HepG2 (cell line): ENCODE measurements around the gene TPO. TPM values are rescaled to one million over a fixed set of nuclear protein-coding genes. Genes with fewer than 3 reads are reported as not detected.

Source experiments
- ATAC-seq: fragments of 200-7000 bp; cut with Tn5 transposase; 3 replicates; pipeline ENCODE4 v1.9.1; 2020; ENCODE audit warnings: mild to moderate bottlenecking, moderate library complexity
- BruUV-seq: library from RNA; stranded (reverse); fragments of 400-500 nt; replicated peaks from 2 replicates; lab custom pipeline; 2021; lab: Mats Ljungman, UMichigan
- CTCF ChIA-PET: fragments of 300-600 bp; formaldehyde crosslinking; extraction: SDS; loops from one replicate; lab custom pipeline; 2021; ENCODE audit warnings: low total read pairs, inconsistent platforms, low intra/inter-chr PET ratio; lab: Yijun Ruan, JAX
- POLR2A ChIA-PET: fragments of 350-600 bp; sonication (Branson Sonifier 250); formaldehyde crosslinking; loops from one replicate; lab custom pipeline; 2020; ENCODE audit warnings: antibody characterized with exemption, inconsistent platforms; lab: Yijun Ruan, JAX
- DNase-seq: peaks from one replicate; pipeline ENCODE4 v3.0.0-alpha.2; 2015; ENCODE audit warnings: low spot score
- FAIRE-seq: peaks from 3 replicates; lab custom pipeline; 2011; peaks lifted over from hg19 to GRCh38; lab: Jason Lieb, UNC
- H2AFZ ChIP-seq: one replicate; pipeline ENCODE4 v1.6.1; 2011; ENCODE audit warnings: low read length, inconsistent platforms
- H3K27ac ChIP-seq: fragments of 300-600 bp; 3 replicates; pipeline ENCODE4 v1.8.0; 2011; ENCODE audit warnings: mixed run types, mild to moderate bottlenecking, mixed read lengths, low read length, inconsistent platforms; ENCODE audit not compliant: insufficient read depth; ENCODE audit errors: extremely low read length
- H3K27me3 ChIP-seq, 2 experiments: fragments of 200-600 bp in 1 of 2; 2 replicates in 1 of 2; 3 replicates in 1 of 2; pipeline versions ENCODE4 v1.6.0 to v1.8.0; 2011; ENCODE audit warnings: low read length in 2 of 2, mild to moderate bottlenecking in 2 of 2, moderate library complexity in 2 of 2, inconsistent platforms in 1 of 2; ENCODE audit not compliant: insufficient read depth in 2 of 2, control insufficient read depth in 1 of 2
- H3K36me3 ChIP-seq, 2 experiments: fragments of 200-600 bp in 1 of 2; replicated peaks in 1 of 2; 2 replicates in 1 of 2; 3 replicates in 1 of 2; pipeline versions ENCODE4 v1.5.1 to v1.8.0; 2011; ENCODE audit warnings: low read length in 2 of 2, inconsistent platforms in 1 of 2; ENCODE audit not compliant: insufficient read depth in 2 of 2, control insufficient read depth in 1 of 2
- H3K4me1 ChIP-seq: 2 replicates; pipeline ENCODE4 v1.5.1; 2012; ENCODE audit warnings: low read length, inconsistent platforms; ENCODE audit not compliant: insufficient read depth
- H3K4me2 ChIP-seq: 2 replicates; pipeline ENCODE4 v1.6.0; 2011; ENCODE audit warnings: low read depth, low read length, inconsistent platforms
- H3K4me3 ChIP-seq, 3 experiments: fragments of 200-600 bp in 1 of 3; sonication (generic), shearing (Covaris generic) in 1 of 3; replicated peaks in 1 of 3; 2 replicates each; pipeline ENCODE4 v1.5.1; 2011 to 2016; ENCODE audit warnings: low read length in 3 of 3, inconsistent platforms in 2 of 3, low read depth in 2 of 3, mild to moderate bottlenecking in 2 of 3, control low read depth in 1 of 3, mixed read lengths in 1 of 3; ENCODE audit not compliant: insufficient read depth in 1 of 3
- H3K79me2 ChIP-seq: one replicate; pipeline ENCODE4 v1.6.1; 2011; ENCODE audit warnings: low read length, inconsistent platforms; ENCODE audit not compliant: insufficient read depth
- H3K9ac ChIP-seq: 2 replicates; pipeline ENCODE4 v1.6.0; 2011; ENCODE audit warnings: mild to moderate bottlenecking, low read depth, low read length, inconsistent platforms; ENCODE audit not compliant: insufficient read depth
- H3K9me3 ChIP-seq: 2 replicates; pipeline ENCODE4 v1.5.1; 2012; ENCODE audit warnings: mild to moderate bottlenecking, low read length
- H4K20me1 ChIP-seq: 2 replicates; pipeline ENCODE4 v1.6.0; 2011; ENCODE audit warnings: inconsistent platforms, mild to moderate bottlenecking, low read length, moderate library complexity; ENCODE audit not compliant: insufficient read depth
- CHD4 ChIP-seq: fragments of 200-600 bp; sonication (generic); IDR thresholded peaks from 2 replicates; pipeline ENCODE4 v1.7.0; 2017; ENCODE audit warnings: mild to moderate bottlenecking, low read length, borderline replicate concordance
- MEF2D ChIP-seq: sonication (generic); formaldehyde crosslinking; IDR thresholded peaks from 2 replicates; pipeline ENCODE4 v1.5.1; 2020; ENCODE audit warnings: mild to moderate bottlenecking, missing genetic modification reagents
- NFAT5 ChIP-seq: sonication (generic); formaldehyde crosslinking; IDR thresholded peaks from 2 replicates; pipeline ENCODE4 v1.4.0; 2020; ENCODE audit warnings: missing genetic modification reagents
- ZBTB40 ChIP-seq, 2 experiments: fragments of 450-650 bp in 1 of 2; sonication (generic) in 1 of 2; formaldehyde crosslinking in 1 of 2; IDR thresholded peaks; 2 replicates each; pipeline versions ENCODE4 v1.6.1 to v1.8.0; 2016 to 2022; ENCODE audit warnings: antibody characterized with exemption in 1 of 2, mild to moderate bottlenecking in 1 of 2, missing genetic modification reagents in 1 of 2
- ZNF687 ChIP-seq: sonication (generic); formaldehyde crosslinking; IDR thresholded peaks from 2 replicates; pipeline ENCODE4 v1.5.1; 2020; ENCODE audit warnings: mild to moderate bottlenecking, missing genetic modification reagents, moderate library complexity
- WGBS: methylation state at CpG from one replicate; pipeline ENCODE4 v1.1.6; 2017; ENCODE audit warnings: low lambda C conversion rate; 5-methylcytosine and 5-hydroxymethylcytosine counted together
- in situ Hi-C: cut with HindIII; loops from 2 replicates; pipeline ENCODE4 v1.10.0; 2017; ENCODE audit warnings: low pct_unique_long_range_greater_than_20kb; ENCODE audit not compliant: extremely low pct_ligation_motif_present
- intact Hi-C: fragments of 100-400 bp; cut with micrococcal nuclease; formaldehyde crosslinking; loops from one replicate; pipeline ENCODE4 v1.10.0; 2022; ENCODE audit not compliant: unreplicated experiment
- polyA plus RNA-seq, 8 experiments: library from polyadenylated mRNA; depleted of rRNA in 3 of 8; stranded (reverse) in 7 of 8; unstranded in 1 of 8; fragments of >200 nt; fragmentation: Illumina TruSeq in 4 of 8; extraction: Trizol in 4 of 8; gene quantifications; 2 replicates each; pipeline versions ENCODE4 v1.2.1 to v1.2.3, GENCODE V29; 2011 to 2016; ENCODE audit warnings: low read depth in 4 of 8, missing spikeins in 1 of 8, mixed read lengths in 1 of 8; ENCODE audit not compliant: insufficient read depth in 1 of 8
- total RNA-seq, 5 experiments: library from RNA; depleted of rRNA; stranded (reverse); fragments of >200 nt; fragmentation: Illumina TruSeq; extraction: Trizol; gene quantifications; 2 replicates each; pipeline ENCODE4 v1.2.3, GENCODE V29; 2016; ENCODE audit warnings: low read depth in 1 of 5

Gene TPO
- total and polyA plus RNA-seq, 2 of the 13 experiments (the other 11 are each of a cell fraction or from before 2014, with no cell fraction given), result not detected

- Histone ChIP-seq H3K4me1 (no peaks in the 10 kb centered on the region), H3K79me2 (no peaks in the 10 kb centered on the region), H3K4me3 (no peak overlapping the region), H3K27ac (no peak overlapping the region), H3K4me2 (no peak overlapping the region), H3K36me3 (no peaks in the 10 kb centered on the region), H3K9ac (no peak overlapping the region), H2AFZ (no peak overlapping the region), H3K27me3 (peaks cover 12 to 68% of the 10 kb centered on the region in 2 experiments), H4K20me1 (no peaks in the 10 kb centered on the region; the same call in 1 of the 2 replicates), H3K9me3 (no peaks in the 10 kb centered on the region)
- in situ Hi-C loops (no loop called here), intact Hi-C loops (no loop called here)
- TF ChIP-seq NFAT5 (CRISPR knock-in tag) (no peak), CHD4 (no peak), MEF2D (no peak), ZBTB40 (IDR thresholded peaks at IDR 0.05) (no peak), ZBTB40 (CRISPR knock-in tag; IDR thresholded peaks at IDR 0.05) (no peak), ZNF687 (CRISPR knock-in tag) (no peak)
- DNase-seq (no peak), ATAC-seq (no peak), FAIRE-seq (no peak)
- BruUV-seq, result no TSS peak
- POLR2A ChIA-PET, result no interaction called here
- WGBS, result 9% methylated on average over 8 of the region's 8 CpGs
- CTCF ChIA-PET, result no interaction called here
Measured at GRCh38 chr2:1515073-1515430, 101.8 kb downstream of the TPO start.
